Pulmonary artery endothelial cell (primary cell): ENCODE measurements around the gene ATG7. TPM values are rescaled to one million over a fixed set of nuclear protein-coding genes. Genes with fewer than 3 reads are reported as not detected.

Experiments used
- DNase-seq: peaks from one replicate; pipeline ENCODE4 v3.0.0-alpha.2; 2011; ENCODE audit warnings: low read depth, low spot score
- total RNA-seq: library from RNA; depleted of rRNA; stranded (reverse); fragments of >200 nt; gene quantifications from 2 replicates; pipeline ENCODE4 v1.2.3, GENCODE V29; 2014

ATG7 gene
- total RNA-seq, 1 donor from 2014 or later: 52.4 TPM

- DNase-seq: no peak
These were observed 280.4 kb downstream of the ATG7 start for GRCh38 chr3:11552289-11553264.

DNA sequence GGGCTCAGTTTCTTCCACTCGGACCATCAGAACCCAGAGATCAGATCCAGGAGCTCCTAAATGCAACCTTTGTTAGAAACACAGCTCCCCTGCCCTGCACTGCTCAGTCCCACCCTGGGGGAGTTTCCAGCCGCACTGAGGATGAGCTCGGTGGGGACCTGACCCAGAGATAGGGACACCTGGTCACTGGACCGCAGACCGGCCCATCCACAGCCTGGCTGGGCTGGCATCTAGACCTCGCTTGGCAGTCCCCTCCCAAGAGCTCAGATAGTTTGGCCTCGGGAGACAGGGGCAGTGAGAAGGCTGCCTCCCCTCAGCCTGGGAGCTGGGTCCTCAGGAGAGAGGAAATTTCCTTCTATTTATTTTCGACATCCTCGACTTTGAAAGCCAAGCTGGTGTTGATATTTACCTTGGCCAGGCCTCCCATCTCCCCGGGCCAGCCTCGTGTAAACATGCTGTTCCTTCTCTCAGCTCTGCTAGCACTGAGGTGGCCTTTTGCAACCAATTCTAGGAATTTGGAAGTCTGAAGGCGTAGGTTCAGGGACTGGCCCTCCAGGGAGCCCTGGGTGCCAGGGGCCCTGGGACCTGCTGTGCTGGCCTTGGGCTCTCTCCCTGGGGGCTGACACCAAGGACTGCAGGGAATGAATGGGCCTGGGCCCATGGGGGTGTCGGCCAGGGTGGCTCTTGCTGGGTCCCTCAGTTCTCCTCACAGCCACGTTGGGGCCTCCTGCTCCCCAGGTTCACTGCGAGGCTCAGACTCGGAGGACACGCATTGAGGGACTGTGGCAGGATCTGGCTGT is 281.4 kb downstream of the ATG7 start:
- no peak for DNase-seq

DNA sequence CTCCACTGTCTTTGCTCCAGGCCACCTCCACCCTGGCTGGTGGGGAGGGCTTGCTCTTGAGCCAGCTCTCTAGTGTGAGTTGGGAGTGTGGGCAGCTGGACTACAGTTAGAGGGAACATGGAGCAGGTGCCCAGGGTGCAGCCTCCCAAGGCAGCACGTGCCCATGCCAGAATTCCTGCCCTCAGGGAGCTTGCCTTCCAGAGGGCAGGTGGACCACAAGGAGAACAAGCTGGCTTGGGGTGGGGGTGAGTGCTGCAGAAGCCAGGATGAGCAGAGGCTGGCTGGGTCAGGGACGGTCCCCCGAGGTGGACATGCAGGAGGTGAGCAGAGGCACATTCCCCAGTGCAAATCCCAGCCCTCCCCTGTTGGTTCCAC is 282.0 kb downstream of the ATG7 start:
- no peak for DNase-seq

DNA sequence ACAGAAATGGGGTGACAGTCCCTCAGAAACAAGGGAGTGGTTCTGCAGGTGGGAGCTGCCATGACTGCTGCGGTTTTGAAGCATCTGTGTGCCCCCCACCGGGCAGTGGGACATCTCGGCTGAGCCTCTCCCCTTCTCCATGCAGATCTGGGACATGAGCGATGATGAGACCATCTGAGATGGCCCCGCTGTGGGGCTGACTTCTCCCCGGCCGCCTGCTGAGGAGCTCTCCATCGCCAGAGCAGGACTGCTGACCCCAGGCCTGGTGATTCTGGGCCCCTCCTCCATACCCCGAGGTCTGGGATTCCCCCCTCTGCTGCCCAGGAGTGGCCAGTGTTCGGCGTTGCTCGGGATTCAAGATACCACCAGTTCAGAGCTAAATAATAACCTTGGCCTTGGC is 282.5 kb downstream of the ATG7 start:
- DNase-seq: no peak

DNA sequence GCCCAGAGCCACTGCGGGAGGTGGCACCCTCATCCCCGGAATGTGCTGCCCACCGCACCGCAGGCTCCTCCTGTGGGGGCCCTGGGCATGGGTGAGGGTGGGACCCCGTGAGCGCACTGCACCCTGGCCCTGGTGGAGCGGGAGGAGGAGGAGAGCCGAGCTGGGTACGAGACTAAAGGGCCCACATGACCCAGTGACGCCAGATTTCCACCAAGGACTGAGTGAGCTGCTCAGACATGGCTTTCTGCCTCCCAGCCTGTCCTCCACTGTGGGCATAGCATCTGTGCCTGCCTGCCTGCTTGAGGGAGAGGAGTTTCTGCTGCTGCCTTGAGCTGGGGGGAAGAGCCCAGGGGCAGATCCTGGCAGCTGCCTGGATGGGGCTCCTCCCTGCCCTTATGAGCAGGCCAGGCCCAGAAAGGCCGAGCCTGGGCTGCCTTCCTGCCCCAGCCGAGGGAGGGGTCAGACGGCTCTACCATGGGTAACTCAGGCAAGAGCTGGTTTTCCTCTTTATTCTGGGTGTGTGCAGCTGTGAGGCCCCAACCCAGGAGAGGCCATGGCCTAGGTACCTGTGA is 283.1 kb downstream of the ATG7 start:
- no peak for DNase-seq

- no peak for DNase-seq
These were observed 283.9 kb downstream of the ATG7 start for GRCh38 chr3:11555881-11556633.

DNA sequence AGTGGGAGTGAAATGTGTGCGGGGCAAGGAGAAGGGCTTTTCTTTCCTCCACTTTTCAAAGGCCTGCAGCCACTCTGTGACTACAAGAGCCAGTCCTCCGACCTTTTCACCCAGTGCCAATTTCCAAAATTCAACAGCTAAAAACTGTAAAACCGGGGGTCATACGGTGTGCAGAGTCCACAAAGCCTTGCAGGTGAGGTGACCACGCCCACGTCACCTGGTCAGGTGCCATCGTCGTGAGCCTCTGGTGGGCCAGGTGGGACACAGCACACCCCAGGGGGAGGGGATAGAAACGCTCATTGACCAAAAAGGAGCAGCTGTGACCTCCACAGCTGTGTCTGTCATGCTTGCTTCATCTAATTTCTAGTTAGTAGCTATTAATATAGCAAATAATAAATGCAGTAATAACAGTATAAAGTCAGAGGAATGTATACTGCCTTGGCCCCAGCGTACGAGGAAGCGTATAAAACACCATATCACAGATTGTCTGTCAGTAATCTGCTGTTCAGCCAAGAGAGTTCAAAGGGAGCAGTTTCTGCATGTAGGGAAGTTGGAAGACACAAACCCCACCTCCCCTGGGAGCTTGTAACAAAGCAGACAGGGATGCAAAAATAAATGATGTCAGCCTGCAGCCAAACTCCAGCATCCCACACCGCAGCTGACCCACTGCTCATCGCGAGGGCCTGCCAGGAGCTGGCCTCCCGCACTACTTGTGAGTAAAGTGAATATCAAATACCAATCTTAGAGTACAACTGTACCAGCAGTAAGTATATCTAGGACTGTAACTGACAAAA is 284.9 kb downstream of the ATG7 start:
- no peak for DNase-seq

DNA sequence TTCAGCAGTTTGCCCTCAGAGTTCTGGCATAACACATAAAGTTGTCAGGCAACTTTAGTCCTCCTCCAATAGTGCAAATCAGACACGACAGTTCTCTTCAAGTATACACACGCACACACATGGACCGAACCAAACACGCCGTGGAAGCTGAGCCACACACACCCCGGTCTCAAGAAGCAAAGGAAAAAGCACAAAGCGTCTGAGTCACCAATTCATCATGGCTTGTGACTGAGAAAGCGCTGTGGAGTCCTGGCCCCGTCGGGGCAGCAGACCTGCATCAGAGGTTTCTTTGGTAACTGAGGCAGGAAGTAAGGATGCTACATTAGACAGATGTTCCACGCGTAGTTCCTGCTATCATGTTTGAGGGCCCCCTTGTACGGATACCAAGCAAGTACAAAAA is 285.8 kb downstream of the ATG7 start:
- peak; percentile 68 for DNase-seq

DNA sequence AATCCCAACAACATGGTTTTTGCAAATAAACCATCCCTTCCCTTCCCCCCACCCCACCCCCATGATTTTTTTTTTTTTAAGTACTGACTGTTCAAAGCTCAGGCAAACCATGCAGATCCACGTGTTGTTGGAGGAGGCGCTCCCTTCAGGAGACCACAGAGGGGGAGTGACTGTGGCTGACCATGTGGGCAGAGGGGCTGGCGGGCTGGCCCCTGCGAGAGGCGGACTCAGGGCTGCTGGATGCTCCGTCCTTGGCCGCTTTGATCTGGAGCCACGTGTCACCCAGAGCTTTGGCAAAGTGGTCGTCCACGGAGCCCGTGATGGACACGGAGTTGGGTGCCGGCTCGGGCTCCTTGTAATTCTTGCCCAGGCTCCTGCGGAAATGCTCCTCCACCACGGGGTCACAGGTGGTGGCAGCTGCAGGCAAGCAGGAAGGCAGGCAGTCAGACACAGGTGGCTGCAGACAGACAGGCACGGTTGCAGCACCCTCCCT is 286.3 kb downstream of the ATG7 start:
- DNase-seq: no peak

- no peak for DNase-seq
These were observed 287.0 kb downstream of the ATG7 start for GRCh38 chr3:11558918-11559815.

- DNase-seq: no peak
These were observed 287.8 kb downstream of the ATG7 start for GRCh38 chr3:11559816-11560633.

DNA sequence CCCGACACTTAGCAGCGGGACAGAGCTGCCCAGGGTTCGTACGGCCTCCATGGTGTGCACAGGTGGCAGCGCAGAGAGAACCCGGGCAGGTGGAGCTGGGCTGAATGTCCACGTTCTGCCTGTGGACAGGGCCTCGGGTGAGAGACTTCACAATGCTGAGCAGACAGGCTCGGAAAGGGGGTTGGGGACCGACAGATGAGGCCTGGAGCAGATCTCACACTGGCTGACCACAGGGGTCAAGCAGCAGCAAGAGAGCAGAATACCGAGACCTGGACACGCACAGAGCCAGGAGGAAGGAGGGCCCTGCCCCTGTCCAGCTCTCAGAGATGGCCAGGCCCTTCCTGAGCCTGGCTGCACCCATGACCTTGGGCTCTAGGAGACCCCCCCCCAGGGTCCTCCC is 288.5 kb downstream of the ATG7 start:
- DNase-seq: no peak

DNA sequence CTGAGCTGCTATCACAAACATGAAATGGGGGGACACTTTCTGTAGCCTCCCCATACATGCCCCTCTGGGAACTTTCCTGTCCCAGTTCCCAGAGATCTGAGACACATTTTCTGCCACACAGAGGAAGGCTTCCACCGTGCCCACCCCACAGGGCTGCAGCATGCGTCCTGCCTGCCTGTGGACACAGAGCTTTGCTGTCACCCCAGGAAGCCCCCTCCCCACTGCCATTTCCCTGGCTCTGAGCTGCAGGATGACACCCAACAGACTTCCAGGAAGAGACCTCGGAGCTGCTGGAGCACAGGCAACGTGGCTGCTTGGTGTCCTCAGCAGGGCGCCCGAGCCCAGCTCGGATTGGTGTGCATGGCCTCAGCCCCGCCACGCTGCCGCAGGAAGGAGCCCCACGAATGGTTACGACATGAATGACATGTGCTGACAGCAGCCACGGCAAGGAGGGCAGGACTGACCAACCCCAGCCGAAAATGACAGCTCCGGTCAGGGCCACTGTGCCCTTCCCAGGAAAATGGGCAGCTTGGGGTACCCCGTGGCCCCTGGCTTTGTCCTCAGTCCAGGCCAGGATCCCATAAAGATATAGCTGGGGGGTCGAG is 290.2 kb downstream of the ATG7 start:
- DNase-seq: no peak

- DNase-seq: no peak
These were observed 291.1 kb downstream of the ATG7 start for GRCh38 chr3:11563159-11563864.

GRCh38 chr3:11563865-11564185 is 291.6 kb downstream of the ATG7 start:
- DNase-seq: no peak

- DNase-seq: no peak
These were observed 292.4 kb downstream of the ATG7 start for GRCh38 chr3:11564577-11565001.

GRCh38 chr3:11565072-11565471 is 292.9 kb downstream of the ATG7 start:
- no peak for DNase-seq

GRCh38 chr3:11565492-11565891 is 293.3 kb downstream of the ATG7 start:
- no peak for DNase-seq
